CD4-positive, alpha-beta T cell treated with Interleukin-4 for 4 hours (primary cell): ENCODE results near the gene TEAD4.

Source experiments
- DNase-seq: peaks from one replicate; pipeline ENCODE4 v3.0.0-alpha.2; 2020

The TEAD4 gene

DNA sequence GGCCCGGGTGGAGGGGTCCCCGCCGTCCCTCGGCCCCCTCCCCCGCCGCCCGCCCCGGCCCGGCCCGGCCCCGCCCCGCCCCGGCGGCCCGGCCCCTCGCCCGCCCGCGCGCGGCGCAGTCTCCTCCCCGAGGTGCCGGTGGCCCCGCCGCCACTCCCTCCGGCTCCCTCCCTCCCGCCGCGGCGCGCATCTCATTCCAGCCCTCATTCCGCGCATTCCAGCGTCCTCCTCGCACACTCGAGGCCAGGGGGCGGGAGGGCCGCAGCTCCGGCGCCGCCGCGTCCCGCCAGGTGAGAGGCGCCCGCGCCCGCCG lies at the start of gene TEAD4:
Gene TEAD4 (plus strand): TSS at position 206 of the 313 bp plus-strand sequence.
- no peak for DNase-seq

DNA sequence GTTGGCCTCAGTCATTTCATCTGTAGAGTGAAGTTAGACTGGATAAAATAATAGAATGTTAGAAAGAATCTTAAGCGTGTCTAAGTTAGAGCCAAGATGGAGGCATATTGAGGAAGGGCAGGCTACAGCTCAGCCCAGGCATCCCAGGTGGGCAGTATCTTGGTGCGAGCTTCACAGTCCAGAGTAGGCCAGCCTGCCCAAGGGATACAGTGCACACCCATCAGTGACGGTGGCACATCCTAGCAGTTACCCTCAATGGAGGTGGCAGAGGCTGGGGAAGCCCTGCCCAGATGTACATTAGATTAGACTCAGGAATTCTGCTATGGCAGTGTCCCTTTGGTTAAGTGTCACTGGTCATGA lies 47.0 kb upstream of the TEAD4 start:
- no peak for DNase-seq

DNA sequence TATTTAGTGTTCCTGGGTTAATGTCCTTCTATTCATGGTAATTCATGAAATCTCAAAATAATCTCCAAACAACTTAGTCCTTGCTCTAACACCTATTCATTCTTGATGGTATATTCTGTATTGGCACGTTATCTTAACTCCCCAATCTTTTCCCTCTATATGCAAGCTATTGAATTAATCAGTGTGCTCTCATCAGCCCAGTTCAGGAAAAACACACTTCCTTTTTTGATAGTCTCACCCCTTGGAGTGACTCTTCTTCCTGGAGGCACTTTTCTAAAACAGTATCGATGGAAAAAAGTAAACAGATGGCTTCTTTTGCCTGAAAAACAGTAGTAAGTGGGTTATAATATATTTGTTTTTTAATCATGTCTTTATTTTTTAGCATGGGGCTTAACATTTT lies 39.9 kb upstream of the TEAD4 start:
- DNase-seq, result no peak

DNA sequence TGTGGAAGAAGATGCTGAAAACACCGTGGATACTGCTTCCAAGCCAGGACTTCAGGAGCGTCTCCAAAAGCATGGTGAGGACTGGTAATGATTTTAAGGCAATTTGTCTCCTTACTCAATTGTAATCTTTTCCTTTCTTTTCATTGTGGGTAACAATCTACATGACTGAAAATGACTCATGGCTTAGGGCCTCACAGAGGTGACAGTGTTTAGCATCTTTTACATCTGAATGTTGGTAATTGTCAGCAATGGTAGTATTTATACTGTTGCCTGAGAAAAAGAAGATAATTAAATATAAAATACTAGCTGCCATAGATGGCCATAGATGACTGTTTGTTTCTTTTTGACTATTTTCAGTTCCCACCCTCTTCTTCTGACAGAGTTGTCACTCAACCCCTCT lies 36.9 kb upstream of the TEAD4 start:
- no peak for DNase-seq

DNA sequence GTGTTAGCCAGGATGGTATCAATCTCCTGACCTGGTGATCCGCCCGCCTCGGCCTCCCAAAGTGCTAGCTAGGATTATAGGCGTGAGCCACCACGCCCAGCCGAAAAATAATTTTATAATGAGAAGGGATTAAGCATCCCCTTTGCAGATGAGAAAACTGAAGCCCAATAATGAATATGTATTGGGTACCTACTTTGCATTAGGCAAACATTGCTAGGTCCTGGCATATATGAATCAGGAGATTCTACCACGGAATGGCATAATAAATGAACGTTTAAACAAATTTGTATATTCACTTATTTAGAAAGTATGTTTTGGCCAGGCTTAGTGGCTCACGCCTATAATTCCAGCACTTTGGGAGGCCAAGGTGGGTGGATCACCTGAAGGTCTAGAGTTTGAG lies 36.1 kb upstream of the TEAD4 start:
- no peak for DNase-seq

DNA sequence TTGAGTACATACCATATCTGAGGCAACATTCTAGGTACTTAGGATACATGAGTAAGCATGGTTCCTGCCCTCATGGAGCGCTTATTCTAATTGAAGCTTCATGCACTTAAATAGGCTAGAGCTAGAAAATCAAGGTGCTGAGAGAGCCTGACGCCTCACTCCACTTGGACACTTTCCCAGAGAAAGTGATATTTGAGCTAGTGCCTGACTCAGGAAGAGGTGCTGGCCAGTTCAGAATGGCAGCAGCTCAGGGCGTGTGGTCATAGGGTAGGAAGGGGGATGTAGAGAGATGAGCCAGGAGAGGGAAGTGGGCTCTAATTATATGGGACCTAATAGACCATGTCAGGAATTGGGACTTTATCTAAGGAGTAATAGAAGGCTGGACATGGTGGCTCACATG lies 35.2 kb upstream of the TEAD4 start:
- DNase-seq, result no peak

DNA sequence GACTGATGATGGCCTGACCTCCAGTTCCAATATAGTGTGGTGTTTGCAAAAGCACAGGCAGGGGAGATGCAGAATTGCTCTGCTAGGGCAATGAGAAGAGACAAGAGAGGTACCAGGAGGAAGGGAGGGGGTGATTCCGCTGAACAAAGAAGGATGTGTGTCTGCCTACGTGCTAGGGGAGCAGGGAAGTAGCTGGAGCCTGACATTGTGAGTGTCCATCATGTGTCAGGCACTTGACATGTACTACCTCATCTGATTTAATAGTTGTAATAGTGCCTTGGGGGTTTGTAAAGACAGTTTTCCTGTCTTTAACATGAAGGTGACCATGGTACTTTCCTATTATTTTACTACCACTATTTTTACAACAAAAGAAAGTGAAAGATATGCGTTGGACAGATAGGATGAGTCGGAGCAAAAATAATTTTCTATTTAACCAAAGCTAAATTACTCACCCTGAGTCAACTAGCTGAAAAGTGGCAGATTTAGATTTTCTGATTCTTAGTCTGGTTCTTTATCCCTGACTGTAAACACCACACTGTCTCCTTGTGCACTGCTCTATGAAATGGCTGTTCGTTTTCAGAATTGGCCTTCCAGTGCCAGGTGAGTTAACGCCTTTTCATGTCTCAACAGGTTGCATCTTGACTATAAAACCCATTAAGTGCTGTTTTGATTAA lies 33.7 kb upstream of the TEAD4 start:
- no peak for DNase-seq

DNA sequence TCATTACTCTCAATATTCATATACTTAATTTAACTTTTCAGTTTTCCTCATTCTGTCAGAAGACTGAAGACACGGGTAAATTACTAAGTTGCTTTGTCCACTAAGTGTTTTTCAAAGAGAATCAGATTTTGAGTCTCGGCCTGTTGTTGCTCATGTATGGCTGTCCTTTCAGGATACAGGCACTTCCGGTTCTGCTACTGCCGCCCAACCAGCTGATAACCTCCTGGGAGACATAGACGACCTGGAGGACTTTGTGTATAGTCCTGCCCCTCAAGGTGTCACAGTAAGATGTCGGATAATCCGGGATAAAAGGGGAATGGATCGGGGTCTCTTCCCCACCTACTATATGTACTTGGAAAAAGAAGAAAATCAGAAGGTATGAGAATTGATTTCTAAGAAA lies 28.3 kb upstream of the TEAD4 start:
- DNase-seq, result no peak

DNA sequence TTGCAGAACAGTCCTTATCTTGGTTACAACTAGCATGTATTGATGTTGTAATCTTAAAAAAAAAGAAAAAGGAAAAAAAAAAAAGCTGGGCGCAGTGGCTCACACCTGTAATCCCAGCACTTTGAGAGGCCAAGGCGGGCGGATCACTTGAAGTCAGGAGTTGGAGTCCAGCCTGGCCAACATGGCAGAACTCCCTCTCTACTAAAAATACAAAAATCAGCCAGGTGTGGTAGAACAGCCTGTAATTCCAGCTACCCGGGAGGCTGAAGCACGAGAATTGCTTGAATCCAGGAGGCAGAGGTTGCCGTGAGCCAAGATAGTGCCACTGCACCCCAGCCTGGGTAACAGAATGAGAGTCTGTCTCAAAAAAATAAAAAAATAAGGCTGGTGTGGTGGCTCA lies 25.6 kb upstream of the TEAD4 start:
- no peak for DNase-seq

DNA sequence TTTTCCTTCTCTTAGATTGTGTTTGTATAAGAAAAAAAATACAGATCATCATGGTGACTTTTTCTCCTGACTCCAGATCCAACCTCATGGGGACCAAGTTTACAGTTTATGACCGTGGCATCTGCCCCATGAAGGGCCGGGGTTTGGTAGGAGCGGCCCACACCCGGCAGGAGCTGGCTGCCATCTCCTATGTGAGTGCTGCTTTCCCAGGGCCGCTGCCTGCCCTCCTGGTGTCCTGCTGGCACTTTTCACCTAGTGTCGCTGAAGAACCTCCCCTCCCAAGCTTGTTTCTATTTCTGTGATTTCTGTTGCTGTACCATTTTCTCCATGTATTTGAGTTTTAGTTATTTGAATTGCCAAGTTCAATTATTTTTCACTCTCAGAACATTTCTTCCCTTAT lies 24.8 kb upstream of the TEAD4 start:
- no peak for DNase-seq

DNA sequence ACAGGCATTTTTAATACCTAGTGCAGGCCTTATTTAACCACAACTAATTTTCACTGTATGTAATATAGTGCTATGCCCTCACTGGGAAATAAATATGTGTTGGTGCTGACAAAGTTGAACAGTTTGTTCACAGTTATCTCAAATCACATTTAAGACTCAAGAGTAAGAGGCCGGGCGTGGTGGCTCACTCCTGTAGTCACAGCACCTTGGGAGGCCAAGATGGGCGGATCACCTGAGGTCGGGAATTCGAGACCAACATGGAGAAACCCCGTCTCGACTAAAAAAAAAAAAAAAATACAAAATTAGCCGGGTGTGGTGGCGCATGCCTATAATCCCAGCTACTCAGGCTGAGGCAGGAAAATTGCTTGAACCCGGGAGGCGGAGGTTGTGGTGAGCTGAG lies 22.9 kb upstream of the TEAD4 start:
- DNase-seq, result no peak

DNA sequence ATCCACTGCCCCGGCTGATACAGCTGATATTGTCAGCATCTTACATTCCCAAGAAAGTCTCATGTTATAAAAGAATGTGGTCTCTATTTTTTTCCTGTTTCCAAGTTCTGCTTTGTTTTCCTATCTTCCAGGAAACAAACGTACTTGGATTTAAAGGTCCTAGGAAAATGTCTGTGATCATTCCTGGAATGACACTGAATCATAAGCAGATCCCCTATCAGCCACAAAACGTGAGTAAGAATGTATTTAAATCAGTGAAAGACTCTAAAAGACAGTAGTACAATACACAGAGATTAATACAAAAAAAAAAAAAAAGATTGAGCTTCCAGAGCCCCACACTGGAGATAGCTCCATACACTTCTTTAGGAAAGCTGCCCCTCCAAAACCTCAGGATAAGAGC lies 21.7 kb upstream of the TEAD4 start:
- no peak for DNase-seq

DNA sequence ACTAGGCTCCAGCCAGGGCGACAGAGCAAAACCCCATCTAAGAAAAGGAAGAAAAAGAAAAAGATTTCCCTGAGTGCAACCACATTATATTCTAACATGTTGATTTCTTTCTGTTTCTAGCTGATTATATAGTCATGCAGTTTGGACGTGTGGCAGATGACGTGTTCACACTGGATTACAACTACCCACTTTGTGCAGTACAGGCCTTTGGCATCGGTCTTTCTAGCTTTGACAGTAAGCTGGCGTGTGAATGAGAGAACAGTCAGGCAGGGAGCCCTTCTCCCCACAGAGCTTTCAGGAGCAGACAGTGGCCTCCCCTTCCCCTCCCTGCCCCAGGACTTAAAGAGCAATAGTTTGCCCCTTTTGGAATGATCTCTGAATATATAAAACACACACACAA lies 20.0 kb upstream of the TEAD4 start:
- no peak for DNase-seq

DNA sequence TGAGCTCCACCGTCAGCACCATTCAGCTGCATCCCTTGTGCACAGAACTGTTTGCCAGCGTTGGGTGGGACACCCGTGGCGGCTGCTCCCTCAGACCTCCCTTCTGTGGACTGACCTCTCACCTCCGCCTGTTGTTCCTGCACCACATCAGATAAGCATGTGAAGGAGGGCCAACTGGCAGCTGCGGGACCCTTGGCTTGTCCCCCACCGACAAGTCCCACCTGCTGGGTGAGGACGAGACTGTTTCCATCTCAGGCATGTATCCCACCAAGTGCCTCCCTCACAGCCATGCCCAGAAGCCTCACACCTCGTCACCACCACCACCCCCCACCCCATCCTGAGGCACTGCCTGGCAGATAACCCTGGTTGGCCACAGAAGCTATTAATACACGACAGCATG lies 18.6 kb upstream of the TEAD4 start:
- no peak for DNase-seq

DNA sequence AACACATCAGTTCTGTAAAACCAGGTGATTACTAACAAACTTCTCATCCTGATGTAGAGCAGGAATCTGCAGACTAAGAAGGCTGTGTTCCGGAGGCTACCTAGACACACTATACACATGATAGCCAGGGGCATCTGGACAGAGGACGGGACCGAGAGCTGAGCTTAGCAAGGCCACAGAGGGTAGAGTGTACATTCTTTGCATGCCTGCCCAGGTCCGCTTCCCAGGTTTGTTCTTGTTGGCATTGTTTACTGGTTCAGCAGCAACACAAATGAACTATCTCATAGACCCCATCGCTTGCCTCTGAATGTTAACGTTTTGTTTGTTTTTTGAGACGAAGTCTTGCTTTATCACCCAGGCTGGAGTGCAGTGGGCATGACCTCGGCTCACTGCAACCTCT lies 17.7 kb upstream of the TEAD4 start:
- DNase-seq, result no peak

DNA sequence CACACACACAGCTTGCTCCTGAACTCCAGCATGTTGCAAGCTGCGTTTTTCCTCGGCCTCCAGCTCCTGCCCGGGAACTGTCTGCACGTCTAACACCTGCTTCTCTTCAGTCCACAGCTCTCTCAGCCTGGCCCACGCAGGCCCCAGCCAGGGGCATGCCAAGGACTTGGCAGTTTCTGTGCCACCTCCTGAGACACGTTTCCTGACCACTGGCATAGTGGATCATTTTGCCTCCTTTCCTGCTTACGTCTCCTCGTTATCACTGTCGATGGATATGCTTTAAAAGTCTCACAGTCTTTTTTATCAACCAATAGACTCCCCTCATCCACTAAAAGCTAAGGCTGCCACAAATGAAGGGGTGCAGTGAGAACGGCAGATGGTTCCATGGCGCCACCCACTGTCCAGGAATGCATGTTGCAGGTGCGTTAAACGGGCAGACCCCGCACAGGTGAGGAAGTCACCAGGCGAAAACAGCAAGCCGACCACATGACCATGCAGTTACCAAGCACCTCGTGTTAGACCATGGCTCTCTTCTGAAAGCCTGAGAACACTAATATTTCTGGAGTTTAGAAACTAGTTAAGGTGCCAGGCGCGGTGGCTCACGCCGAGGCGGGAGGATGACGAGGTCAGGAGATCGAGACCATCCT lies 14.7 kb upstream of the TEAD4 start:
- DNase-seq, result peak; percentile 29

DNA sequence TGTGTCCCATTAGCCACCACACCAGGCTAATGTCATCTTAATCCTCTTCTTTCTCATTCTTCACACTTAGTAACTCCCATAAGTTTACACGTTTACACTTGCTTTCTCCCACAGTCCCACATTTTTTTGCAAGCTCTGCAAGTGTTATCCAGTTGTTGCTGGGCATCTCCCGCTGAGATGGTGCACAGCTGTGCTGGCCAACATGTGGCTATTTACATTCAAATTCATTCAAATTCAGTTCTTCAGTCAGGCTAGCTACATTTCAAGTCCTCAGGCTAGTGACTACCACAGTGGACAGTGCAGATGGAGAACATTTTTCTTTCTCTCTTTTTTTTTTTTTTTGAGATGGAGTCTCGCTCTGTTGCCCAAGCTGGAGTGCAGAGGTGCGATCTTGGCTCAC lies 9.8 kb upstream of the TEAD4 start:
- no peak for DNase-seq

DNA sequence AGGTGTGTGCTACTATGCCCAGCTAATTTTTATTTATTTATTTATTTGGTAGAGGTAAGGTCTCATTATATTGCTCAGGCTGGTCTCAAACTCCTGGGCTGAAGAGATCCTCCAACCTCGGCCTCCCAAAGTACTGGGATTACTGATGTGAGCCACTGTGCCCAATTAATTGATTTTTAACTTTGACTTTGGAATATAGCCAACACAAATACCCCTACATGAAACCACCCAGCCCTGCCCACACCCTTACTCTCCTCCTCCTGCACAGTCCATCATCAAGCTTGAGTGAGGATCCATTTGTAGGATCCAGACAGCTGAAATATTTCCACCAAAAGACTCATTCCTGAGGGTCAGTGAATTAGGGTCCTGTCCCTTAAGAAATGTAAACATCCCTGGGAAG lies 3.3 kb upstream of the TEAD4 start:
- no peak for DNase-seq

DNA sequence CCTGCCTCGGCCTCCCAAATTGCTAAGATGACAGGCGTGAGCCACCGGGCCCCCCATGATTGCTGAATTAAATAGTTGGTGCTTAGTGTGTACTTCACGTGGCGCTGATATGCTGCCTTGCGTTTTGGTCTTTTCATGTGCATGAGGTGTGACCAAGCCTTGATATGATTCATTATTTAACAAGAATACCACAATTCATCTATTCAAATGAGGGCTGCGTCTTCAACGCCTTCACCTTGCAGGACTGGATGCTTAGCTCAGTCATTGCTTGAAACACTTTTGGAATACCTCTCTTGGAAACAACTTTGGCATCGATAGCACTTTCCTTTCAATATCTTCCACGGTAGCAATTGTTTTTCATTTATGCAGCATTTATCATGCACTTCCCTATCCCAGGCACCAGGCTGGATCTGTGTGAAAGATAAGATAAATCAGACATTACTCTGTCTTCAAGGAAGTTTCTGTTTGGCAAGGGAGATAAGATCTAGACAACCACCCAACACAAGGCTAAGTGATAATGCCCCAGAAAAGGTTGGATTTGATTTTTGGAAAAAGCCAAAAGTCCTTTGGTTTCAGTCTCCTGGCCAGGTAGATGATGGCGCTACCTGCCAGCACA lies 1.3 kb upstream of the TEAD4 start:
- DNase-seq, result no peak

DNA sequence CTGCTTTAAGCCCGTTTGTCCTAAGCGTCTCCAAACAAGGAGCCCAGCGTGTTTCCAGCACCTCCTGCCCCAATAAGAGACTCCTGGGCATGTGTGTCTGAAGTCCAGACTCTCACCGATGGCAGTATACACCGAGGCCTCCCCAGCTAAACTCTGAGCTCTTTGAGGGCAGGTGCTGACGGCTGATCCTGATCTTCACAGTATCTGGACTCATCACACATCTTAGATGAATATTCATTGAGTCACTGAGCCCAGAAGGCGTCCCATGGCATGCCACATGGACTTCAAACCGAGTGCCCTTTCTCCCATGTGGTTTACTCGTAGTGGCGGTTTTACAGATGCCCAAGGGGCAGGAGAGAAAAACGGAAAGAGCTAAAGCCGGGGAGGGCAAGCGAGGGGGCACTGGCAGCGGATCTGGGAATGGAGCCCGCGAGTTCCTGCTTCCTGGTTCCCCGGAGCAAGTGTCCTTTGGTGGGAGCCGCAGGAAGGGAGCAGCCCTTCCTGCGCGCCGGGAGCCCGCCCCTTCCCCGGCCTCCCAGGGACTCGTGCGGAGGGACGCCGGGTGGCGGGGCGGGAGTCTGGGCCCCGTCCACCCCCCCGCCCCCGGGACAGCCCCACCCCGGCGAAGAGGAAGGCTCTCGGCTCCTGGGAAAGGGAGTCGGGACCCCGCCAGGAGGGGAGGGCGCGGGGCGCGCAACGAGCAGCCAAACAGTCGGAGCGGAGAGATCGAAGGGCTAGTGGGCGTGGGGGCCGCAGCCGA lies 585 bp upstream of the TEAD4 start:
- DNase-seq, result no peak

DNA sequence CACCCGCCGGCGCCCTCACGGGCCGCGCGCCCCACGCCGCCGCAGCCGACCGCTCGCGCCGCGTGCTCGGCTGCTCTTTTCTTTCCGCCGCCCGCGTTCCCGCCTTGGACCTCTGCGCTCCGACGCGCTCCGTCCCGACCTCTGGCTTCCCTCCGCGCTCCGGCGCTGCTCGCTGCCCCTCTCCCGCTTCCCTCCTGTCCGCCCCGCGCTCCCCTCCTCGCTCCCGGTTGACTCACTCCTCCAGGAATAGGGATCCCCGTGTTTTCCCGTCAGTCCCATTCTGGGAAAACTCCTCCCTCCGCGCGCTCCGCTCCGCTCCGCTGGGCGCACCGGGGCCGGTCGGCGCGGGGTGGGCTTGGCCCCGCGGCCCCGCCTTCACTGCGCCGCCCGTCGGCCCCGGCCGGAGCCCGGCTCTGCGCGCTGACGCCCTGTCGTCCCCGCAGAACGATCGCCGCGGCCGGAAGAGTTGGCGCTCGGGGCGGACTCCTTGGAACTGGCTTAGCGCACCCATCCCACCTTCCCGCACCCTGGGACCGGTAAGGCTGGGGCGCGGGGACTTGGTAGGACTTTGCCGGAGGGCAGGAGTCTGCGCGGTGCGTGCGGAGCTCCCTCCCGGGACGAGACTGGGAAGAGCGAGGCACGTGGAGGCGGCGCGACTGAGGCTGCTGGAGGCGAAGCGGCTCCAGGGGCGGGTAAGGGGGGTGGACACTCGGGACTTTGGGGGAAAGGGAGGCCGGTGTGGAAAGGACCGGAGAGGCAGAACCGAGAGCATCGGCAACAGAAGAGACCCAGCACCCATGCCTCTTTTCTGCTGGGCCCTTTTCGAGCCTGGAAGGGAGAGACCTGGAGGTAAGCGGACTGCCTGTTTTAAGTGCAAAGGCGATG lies 550 bp downstream of the TEAD4 start:
- DNase-seq, result no peak

DNA sequence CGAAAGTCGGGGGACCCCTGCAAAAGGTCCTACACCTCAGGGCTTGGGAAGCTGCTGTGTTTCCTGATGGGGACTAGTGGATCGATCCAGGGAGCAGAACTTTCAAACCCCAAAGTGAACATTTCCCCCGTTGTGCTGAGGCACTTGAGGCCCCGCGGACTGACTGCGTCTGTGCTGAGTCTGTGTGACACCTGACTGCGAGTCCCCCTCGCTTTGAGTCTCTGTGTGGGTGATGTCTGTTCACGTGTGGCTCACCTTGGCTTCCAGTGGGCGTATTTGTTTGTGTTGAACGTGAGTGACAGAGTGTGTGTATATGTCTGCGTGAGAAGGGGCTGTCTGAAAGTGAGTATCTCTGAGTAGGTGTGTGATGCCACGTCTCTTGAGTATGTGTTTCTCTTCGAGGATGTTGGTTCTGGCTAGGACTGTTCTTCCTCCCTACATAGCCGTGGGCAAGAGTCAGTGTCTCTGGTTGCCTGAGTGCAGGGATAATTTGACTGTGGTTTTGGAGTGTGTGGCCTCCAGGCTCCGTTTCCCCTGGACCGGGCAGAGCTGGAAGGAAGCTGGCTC lies 1.3 kb downstream of the TEAD4 start:
- no peak for DNase-seq
